HG02610 (cell line): Measurements from ENCODE around the gene COL18A1.

Experiments used
- ATAC-seq: cut with Tn5 transposase; IDR thresholded peaks from one replicate; pipeline ENCODE4 v1.9.1; 2021; ENCODE audit warnings: mild to moderate bottlenecking, moderate library complexity; ENCODE audit not compliant: unreplicated experiment

COL18A1 gene

DNA sequence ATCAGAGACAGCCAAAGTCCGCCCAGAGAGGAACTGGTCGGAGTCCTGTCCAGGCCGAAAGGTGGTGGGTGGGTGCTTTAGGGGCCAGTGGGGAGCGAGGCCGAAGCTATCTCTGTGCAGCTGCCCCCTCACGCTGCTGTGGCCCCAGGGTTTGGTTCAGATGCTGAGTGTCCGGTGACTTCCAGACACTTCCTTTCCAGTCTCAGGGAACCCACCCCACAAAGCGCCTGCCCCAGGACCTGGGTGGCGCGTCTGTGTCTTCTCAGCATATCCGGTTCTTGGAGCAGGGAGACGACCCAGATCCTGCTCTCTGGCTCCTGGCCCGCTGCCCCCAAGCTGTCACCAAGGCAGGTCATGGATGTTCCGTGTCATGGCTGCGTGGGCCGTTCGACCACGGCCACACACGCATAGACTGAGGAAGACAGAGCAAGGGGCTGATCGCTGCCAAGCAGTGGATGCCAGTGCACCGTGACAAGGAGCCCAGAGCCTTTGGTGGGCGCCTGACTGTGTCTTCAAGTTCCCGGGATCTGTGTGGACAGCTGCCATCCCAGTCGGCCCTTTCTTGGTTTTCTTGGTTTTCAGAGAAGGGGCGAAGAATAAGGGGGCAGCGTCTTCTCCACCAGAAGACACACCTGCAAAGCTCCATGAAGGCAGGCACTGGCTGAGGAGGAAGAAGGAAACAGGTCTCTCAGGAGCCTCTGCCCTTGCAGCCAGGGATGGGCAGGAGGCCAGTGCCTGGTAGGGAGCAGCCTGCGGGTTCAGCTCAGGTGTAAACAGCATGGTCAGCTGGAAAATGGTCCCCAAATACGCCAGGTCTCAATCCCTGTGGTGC lies 22.9 kb upstream of the COL18A1 start:
- no peak for ATAC-seq

DNA sequence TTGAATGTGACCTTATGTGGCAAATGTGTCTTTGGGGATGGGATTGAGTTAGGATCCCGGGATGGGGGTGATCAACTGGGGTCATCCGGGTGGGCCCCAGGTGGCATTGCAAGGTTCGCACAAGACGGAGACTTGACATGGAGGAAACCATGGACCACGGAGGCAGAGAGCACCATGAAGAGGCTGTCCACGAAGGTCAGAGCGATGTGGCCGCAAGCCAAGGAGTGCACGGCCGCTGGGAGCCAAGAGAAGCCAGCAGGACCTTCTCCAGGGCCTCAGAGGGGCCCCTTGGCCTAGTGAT lies 22.3 kb upstream of the COL18A1 start:
- ATAC-seq = no peak

DNA sequence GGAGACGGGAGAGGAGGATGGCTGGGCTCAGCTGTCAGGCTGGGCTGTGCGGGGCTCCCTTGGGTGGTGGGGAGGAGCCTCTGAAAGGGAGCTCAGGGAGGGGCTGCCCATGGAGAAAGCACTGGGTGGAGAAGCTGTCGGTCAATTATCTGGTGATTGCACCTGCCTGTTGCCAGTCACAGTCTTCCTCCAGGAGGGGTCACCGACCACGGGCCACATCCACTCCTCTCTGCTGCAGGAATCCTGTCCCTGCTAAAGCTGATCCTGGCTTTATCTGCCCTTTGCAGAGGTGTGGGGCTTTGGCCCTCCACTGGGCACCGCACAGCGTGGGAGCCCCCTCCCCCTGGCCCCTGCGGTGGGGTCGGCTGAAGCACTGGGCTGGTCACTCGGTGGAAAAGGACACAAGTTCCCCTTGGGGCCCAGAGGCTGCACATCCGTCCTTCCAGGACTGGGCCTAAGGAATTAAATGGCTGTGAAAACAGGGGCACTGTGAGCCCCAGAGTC lies 21.8 kb upstream of the COL18A1 start:
- no peak for ATAC-seq

DNA sequence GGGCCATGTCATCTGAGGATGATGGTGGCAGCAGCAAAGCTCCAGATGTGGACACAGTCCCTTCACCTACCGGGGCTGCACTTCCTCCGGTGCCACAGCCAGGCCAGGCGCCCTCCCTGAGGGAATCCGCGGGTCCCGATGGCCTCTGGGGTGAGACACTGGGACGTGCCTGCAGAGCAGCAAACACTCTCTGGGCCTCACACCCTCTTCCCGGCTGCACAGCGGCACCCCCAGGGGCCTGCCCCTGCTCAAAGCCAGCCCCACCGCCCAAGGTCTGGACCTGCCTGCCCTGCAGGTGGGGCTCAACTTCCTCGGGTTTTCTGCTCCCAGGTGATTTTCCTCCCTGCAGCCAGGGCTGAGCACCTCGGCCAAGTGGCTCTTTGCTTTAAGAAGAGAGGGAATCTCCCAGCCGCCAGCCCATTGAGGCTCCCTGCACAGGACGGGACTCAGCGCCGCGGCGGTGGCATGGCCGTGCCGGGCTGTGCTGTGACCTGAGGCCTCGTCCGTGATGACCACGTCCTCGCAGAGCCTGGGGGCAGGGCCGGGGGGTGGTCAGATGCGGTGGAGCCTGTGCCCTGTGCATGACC lies 21.3 kb upstream of the COL18A1 start:
- ATAC-seq = no peak

DNA sequence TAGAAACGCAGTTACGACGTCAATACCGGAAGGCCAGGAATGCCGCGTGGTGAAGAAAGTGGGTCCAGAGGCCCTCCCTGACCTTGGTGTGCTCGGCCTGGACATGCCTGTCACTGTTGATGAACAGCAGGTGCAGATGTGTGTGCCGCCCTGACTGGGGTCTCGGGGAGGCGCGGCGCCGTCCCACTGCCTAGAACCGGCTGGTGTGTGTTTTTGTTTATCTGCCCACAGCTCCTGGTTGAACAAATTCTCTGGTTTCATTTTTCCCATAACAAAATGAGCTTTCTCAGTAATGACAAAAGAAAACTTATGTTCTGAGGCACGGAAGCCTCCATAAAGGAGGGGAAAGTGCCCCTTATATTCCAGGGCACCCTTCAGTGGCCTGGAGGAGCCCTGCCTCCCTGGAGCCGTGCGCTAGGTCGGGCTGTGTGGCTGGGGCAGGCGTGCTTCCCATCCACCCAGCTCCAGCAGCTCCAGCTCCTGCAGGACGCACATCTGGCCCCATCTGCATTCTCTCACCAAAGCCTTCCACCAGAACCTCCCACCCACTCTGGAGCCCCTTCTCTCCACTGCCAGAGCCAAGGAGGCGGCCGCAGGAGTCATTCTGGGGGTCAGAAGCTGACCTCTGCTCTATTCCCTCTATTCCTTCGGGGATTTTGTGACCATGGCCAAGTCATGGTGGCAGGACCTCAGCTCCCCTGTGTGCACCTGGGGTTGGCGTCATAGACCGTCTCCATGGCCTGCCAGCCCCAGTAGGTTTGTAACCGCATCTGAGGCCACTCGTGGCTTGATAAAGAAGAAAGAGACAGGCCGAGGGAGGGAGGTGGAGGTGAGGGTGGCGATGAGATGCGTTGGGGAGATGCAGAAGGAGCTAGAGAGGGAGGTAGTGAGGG lies 20.1 kb upstream of the COL18A1 start:
- no peak for ATAC-seq

DNA sequence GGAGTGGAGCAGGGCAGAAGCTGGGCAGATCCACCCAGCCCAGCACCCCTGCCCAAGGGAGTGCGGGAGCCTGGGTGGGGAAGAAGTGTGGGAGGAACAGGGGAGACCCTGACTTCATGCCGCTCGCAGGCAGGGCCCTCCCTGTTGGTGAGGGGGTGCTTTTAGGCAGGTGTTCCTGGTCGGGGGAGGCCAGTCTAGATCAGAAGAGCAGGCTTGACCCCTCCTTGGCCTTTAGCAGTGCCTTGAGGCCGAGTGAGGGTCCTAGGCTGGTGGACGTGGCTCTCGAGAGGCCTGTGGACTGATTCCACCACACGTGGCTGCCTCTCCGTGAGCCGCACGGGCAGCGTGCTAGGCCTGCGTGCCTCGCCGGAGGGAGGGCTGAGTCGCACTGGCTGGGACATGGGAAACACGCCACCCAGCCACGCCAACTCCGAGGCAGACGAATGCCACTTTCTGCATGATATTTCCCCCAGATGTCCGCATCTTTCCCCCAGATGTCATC lies 19.4 kb upstream of the COL18A1 start:
- no peak for ATAC-seq

DNA sequence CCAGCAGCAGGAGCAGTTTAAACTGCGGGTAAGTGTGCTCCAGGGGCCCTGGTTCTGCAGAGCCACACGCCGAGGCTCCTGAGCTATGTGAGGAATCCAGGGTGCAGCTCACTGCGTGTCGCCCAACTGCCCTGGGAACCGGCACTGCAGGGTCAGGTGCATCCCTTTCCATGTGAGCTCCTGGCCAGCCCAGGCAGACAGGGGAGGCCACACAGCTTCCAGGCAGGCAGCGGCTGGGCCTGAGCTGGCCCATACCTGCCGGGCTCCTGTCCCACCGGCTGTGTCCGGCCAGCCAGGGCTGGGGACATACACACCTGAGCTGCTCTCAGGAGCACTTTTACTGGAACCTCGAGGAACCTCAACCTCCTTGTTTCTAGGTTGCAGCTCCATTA lies 18.6 kb upstream of the COL18A1 start:
- no peak for ATAC-seq

DNA sequence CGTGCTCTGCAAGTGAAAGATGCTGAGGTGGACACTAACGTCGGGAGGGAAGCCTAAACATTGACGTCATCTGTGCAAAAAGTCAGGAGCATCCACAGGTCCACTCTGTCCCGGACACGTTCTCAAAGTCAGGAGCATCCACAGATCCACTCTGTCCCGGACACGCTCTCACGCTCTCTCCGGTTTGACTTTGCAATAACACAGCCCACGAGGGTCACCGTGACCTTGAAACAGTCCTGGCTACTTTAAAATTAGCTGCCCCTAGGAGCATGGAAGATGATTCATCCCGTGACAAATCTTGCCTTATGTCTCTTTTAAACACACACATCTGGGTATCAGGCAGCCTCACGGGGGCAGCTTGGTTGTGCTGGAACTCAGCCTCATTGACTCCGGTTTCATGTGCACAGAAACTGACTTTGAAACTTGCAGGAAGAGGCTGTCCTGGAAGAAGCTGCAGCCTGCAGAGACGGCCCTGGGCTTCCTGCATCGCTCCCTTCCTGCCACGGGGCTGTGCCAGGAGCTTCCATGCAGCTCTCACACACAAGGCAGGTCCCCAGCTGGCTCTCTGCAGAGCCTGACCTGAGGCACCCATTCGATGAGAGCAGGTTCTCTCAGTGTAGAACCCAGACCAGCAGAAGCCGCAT lies 18.1 kb upstream of the COL18A1 start:
- no peak for ATAC-seq

DNA sequence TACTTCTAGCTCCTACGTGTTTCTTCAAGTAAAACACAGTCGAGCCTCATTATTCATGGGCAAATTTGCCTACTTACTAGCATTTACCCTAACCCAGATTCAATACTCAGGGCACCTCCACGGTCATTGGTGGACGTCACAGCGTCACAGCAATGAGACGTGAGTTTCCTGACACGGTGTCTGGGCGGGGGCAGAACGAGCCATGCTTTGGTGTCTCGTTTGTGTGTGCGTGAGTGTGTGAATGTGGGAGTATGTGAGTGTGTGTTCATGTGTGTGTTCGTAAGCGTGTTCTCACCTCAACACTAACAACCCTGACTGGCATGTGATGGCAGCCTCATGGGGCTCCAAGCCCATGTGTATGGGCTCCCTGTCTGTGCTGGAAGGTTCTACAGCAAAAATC lies 17.5 kb upstream of the COL18A1 start:
- no peak for ATAC-seq

DNA sequence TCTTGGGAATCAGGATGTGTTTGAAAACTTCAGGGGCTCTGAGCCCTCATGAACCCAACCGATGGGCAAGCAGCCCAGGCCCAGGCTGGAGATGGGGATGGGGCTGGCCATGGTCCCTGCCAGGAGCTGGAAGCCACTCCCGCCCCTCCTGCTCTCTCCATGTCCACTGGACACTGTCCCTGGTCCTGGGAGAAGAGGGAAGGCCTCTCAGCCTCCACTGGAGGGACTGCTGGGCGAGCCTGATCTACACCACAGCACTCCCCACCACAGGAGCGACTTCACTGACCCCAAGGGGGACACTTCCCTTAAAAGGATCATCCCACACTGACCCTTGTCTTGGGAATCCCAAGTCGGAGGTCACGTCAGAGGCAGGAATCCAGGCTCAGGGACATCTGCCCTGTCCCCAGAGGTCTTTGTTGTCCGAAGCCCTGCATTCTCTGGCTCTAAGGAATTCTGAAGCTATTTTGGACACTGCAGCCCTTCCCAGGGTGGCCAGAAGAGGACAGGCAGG lies 16.9 kb upstream of the COL18A1 start:
- no peak for ATAC-seq

DNA sequence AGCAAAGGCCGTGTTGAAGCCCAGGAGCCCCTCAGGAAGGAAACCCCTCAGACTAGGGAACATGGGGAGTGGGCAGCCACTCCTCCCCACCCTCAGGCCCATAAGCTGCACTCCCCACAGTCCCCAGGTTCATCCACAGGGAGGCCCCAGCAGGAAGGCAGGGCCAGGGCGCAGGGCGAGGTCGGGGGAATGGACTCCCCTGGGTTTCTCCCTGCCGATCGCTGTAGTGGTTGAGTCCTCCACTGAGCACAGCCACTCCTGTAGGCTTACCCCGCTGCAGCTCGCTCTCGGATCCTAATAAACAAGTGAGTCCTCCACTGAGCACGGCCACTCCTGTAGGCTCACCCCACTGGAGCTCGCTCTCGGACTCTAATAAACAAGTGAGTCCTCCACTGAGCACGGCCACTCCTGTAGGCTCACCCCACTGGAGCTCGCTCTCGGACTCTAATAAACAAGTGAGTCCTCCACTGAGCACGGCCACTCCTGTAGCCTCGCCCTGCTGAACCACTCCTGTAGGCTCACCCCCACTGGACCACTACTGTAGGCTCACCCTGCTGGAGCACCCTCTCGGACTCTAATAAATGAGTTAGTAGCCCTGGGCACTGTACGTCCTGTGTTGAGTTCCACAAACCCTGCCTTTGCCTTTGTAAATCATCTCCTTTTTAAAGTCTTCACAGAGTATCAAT lies 16.2 kb upstream of the COL18A1 start:
- no peak for ATAC-seq

DNA sequence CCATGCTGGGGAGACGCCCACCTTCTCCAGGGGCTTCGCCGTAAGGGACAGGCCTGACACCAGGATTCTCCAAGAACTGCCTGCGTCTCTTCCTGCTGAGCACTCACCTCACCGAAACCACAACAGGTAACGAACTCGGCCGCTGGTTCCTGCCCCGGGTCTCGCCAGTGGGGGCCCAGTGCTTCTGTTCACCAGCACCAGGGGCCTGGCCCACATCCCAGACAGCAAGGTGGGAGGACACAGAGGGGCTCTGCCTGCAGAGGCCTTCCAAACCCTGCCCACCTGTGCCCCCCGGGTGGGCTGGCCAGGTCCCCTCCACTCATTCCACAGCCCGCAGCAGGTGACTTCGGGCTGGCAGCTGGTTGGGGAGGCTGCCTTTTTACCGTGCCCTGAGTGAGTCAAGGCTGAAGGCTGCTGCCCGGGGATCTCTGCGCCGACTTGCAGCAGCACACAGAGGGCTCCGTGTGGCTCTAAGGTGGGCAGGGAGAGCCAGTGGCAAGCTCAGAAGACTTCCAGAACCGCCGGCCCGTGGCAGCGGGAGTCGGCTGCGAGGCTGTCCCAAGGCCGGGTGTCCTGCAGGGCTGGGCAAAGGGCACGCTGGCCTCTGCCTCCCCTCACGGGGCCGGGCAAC lies 14.7 kb upstream of the COL18A1 start:
- ATAC-seq = no peak

DNA sequence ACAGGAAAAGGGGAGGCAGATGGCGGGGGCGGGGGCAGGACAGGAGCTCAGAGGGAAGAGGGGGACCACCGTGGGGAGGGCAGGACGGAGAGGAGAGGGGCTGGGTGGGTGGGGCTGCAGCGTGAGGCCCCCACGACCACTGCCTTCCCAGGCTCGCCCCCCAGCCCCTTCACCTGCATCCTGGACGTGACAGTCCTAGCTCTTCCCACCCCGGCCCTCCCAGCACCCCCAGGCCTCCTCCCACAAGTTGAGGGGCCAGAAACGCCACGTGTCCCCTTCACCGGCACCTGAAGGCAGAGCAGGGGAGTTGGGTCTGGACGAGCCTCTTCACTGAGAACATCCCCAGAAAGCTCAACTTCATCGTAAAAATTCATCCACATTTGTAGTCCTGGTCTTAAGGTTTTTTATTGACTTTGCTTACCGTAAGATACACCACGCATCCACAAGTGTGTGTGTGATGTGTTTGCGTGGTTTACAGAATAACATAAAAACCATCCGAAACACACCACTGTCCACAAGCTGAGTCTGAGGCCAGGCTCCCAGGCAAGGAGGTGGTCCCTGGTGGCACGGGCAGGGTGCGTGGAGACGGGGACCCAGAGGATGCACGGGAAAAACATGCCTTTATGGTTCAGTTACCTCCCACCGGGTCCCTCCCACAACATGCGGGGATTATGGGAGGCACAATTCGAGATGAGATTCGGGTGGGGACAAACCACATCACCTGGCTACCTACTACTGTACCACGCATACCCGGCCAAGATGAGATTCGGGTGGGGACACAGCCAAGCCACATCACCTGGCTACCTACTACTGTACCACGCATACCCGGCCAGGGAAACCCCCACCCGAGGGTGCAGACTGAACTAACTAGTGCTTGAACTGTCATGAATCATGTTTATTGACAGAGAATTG lies 13.9 kb upstream of the COL18A1 start:
- ATAC-seq = no peak

DNA sequence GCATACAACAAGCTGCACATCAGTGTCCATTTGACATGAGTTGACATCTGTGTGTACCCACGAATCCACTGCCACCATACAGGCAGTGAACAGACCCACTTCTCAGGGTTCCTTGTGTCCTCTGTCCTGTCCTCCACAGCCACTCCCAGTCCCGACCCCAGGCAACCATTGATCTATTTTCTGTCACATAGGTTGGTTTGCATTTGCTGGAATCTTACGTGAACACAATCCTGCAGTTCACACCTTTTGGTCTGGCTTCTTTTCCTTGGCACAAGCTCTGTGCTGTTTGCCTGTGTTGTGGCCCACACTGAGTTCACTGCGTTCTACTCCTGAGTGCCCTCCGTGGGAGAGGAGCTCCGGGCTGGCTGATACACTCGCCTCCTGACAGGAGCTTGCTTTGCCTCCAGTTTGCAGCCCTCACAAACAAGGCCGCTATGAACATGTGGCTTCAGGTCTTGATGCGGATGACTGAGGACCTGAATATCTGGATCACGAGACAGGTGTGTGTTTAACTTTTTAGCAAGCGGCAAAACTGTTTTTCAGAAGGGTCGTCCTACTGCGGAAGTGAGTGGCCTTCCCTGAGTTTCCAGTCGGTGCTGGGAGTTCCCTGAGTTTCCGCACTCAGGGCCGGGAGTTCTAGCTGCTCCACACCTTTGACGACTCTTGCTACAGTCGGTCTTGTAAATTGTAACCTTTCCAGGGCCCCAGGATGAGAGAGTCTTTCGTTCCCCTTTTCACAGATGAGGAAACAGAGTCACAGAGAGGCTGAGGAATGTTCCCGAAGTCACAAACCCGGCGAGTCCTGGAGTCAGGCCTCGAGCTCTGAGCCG lies 13.0 kb upstream of the COL18A1 start:
- no peak for ATAC-seq

DNA sequence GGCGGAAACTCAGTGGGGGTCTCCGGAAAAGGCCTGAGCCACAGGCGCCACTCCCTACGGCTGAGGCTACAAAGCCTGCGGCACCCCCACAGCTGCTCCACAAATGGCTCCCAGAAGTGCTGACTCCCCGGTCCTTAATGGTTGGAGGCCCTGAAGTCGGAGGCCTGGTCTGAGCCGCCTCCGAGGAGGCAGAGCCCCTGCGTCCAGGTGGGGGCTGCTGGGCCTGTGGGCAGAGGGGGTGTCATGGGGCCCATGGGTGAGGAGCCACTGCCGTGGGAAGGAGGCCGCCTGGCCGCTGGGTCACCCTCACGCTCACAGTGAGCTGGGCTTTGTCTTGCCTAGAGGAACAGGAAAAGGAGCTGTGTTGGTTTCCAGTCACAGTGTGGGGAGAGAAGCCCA lies 12.4 kb upstream of the COL18A1 start:
- ATAC-seq = no peak

DNA sequence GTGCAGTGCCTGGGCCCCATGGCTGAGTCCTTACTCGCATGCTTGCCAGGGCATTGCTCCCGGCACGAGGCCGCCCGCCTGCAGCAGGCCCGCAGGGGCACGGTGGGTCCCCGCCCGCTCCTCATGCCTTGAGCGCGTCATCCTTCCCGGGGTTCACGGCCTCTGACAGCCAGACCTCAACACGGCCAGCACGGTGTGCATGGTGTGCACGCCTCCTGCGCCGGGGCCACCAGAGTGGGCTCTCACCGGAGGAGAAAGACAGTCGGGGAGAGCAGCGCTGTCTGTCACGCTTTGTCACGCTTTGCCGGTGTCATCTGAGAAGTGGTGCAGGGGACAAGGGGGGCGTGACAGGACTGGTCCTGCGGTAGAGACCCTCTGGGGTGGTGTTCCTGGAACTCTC lies 11.9 kb upstream of the COL18A1 start:
- ATAC-seq = no peak

DNA sequence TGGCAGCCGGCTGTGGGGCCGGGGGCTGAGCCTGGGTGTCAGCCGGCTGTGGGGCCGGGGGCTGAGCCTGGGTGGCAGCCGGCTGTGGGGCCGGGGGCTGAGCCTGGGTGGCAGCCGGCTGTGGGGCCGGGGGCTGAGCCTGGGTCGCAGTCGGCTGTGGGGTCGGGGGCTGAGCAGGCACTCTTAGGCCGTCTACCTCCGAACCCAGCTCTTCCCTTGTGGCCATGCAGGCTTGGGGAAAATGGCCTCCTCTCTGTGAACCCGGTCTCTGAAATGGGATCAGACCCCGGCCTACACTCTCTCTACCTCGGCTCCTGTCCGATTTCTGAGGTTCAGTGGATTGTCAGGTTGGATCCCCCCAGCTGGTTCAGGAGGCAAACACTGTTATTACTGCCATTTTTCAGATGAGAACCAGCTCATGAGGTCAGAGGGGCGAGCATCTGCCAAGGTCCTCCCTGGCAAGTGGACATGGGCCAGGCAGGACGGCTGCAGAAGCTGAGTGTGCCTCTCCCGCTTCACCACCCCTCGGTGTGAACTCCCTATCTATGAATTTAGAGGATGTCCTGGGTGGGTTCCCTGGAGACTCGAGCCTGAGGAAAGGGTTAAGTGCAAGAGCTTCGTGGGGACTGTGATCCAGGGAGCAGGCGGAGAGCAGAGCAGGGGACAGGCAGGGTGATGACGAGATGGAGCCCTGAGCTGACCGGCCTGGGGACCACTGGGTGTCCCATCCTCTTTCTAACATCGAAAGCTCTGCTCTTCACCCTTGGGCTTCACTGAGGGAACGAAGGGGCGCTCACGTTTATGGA lies 10.9 kb upstream of the COL18A1 start:
- no peak for ATAC-seq
